GM19328 (cell line): ENCODE results near the gene MMP26.
"Not testable (repeated sequence)": the region's sequence is repeated elsewhere in the genome, so short reads cannot be mapped to it uniquely, and the experiment has no call there.

Experiments
- ATAC-seq: cut with Tn5 transposase; IDR thresholded peaks from one replicate; pipeline ENCODE4 v1.9.1; 2021; ENCODE audit warnings: mild to moderate bottlenecking, moderate library complexity; ENCODE audit not compliant: unreplicated experiment

MMP26 gene

GRCh38 chr11:4722616-4723534 lies 18.3 kb downstream of the MMP26 start:
- ATAC-seq: not testable (repeated sequence)

- ATAC-seq: no peak
Measured at GRCh38 chr11:4727171-4727570, 22.6 kb downstream of the MMP26 start.

GRCh38 chr11:4740735-4741134 lies 36.2 kb downstream of the MMP26 start:
- no peak for ATAC-seq

- no peak for ATAC-seq
Measured at GRCh38 chr11:4748438-4748837, 43.9 kb downstream of the MMP26 start.

- ATAC-seq: no peak
Measured at GRCh38 chr11:4751201-4751600, 46.6 kb downstream of the MMP26 start.
